ENCODE measurements around the gene PARVG.

Gene PARVG

DNA sequence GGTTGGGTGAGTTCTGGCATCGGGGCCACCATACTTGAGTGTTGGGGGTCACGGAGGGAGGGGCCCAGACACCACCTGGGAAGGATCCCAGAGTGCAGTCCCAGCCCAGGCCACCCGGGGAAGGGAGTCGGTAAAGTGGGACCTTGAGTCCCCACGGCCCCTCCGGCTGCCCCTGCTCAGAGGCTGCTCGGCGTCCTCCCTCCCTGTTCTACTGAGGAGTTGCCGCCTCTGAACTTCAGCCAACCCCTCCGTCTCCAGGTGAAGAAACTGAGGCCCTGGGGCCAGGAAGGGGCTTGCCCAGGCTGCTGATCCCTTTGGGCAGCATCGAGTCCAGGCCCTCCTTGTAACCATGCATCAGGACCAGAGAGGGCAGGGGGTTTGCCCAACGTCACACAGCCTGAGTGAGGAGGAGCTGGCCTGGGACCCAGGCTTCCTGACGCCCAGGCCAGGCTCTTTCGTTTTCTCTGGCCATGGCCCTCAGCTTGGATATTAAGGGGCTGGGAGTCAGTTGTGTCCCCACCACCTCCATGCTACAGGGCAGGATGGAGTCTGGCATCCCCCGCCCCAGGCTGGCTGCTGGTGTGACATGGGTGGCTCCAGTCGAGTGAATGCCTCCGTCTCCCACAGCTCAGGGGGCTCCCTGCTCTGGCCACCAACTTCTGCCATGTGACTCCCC is 1.3 kb downstream of the PARVG start:
- peak; percentile 9 for DNase-seq

GRCh38 chr22:44182588-44183286 is 2.0 kb downstream of the PARVG start:
- DNase-seq = no peak

DNA sequence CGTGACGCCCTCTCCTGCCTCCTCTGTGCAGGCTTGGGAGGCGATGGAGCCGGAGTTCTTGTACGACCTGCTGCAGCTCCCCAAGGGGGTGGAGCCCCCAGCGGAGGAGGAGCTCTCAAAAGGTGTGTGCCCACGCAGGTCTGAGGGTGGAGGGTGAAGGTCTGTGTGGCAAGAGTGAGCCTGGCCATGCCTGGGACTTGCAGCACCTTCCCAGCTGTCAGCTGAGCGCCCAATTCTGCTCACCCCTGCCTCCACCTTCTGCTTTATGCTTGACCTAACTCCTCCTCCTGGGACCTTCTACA is 2.5 kb downstream of the PARVG start:
- DNase-seq = no peak

DNA sequence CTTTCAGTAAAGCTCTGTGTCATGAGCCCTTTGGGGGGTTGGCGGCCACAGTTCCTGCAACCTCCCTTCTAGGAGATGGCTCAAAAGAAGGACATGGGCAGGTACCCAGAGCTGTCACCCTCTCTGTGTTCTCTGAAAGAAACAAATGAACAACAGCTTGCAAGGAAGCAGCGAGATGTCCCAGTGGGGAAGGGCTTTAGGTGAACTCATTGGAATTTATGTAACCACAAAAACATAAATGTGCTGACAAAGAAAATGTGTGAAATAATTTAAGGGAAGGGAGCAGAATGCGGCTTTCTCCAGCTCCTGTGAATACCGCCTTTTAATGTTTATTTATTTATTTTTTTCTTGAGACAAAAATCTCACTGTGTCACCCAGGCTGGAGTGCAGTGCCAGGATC is 3.3 kb downstream of the PARVG start:
- DNase-seq = no peak

DNA sequence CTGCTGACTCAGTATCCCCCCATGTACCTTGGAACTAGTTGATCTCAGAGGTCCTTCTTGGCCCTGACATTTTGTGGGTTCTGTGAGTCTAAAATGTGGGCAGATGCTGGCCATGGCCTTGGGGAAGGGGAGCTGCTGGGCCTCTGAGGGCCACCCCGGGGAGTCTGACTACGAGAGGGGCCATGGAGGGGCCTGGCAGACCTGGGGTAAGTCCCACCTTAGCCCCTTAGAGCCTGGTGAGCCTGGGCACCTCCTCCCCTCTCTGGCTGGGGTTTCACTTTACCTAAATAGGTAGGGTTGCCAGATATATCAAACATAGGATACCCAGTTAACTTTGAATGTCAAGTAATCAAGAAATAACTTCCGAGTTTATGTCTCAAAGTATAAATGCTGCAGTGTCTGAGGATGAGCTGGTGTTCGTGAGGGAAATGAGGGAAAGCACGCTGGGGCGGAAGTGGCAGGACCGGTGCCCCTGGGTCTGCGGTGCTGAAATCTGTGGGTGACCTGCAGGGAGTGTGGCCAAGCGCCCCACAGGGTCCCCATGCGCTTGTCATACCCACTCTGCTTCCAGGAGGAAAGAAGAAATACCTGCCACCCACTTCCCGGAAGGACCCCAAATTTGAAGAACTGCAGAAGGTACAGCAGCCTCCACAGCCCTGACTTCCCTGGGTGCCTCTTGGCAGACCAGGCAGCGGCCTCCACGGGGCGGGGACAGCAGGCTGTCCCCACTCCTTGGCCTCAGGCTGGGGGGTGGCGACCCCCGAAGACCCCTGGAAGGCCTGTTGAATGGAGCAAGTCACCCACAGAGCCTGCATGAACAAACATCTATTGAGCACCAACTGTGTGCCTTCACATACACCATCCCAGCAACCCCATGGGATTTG is 4.8 kb downstream of the PARVG start:
- no peak for DNase-seq

- no peak for DNase-seq
Observed at GRCh38 chr22:44186121-44186510, 5.4 kb downstream of the PARVG start.

- DNase-seq = no peak
Observed at GRCh38 chr22:44186737-44187136, 6.0 kb downstream of the PARVG start.

GRCh38 chr22:44187652-44188230 is 7.0 kb downstream of the PARVG start:
- DNase-seq = no peak

DNA sequence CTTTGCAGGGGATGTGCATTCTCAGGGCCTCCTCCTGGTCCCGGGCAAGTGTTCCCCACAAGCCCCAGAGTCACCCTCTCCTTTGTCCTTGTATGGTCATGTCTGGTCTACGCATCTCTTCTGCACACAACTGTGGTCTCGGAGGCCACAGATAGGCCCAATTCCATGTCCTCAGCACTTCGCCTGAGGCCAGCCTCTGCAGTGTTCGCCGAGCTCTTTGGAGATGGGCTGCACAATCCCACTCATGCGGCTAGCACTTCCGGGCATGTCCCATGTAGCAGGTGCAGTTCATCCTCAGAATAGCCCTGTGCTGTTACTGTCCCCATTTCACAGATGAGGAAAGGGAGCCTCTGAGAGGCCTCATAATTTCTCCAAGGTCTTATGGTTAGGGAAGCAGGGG is 7.6 kb downstream of the PARVG start:
- no peak for DNase-seq

DNA sequence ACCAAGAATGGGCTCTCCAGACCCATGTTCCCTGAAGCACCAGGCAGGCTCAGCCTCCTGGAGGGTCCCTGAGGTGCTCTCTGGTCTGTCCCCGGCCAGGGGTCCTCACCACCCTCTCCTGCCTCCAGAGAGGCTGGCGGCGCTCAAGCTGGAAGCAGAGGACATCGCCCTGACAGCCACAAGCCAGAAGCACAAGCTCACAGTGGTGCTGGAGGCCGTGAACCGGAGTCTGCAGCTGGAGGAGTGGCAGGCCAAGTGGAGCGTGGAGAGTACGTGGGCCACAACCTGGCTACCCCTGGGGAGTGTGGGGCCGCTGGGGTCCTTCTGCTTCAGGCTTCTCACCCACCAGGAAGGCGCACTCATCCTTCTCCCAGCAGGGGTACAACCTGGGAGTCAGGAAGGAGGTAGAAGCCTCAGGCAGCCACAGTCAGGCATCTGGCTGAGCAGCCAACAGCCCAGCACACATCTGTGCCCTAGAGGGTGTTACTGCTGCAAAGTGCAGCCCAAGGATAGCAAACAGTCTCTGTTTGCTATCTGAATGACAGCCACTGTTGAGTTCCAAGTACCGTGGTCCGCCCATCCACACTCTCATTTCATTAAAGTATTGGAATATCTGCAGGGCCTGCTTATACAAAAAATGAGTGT is 8.4 kb downstream of the PARVG start:
- DNase-seq = no peak

GRCh38 chr22:44190381-44190976 is 9.8 kb downstream of the PARVG start:
- DNase-seq = no peak

DNA sequence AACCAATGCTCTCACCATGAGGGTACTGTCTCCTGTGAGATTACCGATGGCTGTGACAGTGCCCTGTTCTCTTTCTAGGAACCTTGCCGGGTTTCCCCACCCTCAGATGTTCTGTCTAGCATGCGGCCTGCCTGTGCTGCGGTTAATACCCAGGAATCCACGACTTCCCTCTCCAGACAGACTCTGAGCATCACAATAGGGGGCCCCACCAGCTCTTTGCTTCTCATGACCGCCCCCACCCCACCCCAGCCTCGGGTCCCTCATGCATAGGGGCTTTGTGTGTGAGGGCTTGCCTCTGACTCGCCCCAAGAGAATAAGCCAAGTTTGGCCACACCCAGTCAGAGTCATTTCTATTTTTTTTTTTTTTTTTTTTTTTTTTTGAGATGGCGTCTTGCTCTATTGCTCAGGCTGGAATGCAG is 10.3 kb downstream of the PARVG start:
- no peak for DNase-seq

DNA sequence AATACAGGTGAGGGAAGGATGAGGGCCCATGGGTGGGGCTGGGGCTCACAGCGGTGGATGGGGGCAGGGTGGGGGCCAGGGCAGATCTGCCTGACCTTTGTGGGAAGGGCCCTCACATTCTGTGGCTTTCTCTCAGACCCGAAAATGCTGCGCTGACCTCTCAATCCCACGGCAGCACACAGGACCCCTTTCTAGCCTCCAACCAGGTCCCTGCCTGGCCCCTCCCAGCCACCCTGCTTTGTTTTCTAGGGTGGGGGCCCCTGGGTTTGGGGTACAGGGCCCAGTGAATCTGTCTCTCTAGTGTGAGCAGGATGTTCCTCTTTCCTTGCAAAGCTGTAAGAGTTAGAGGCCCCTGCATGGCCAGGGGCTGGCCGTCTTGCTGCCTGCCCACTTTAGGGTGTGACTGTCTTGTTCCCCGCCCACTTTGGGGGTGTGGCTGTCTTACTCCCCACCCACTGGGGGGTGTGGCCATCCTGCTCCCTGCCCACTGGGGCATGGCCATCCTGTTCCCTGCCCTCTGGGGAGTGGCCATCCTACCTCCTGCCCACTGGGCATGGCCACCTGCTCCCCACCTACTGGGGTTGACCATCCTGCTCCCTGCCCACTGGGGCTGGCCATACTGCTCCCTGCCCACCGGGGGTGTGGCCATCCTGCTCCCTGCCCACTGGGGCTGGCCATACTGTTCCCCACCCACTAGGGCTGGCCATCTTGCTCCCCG is 11.5 kb downstream of the PARVG start:
- peak; percentile 39 for DNase-seq

DNA sequence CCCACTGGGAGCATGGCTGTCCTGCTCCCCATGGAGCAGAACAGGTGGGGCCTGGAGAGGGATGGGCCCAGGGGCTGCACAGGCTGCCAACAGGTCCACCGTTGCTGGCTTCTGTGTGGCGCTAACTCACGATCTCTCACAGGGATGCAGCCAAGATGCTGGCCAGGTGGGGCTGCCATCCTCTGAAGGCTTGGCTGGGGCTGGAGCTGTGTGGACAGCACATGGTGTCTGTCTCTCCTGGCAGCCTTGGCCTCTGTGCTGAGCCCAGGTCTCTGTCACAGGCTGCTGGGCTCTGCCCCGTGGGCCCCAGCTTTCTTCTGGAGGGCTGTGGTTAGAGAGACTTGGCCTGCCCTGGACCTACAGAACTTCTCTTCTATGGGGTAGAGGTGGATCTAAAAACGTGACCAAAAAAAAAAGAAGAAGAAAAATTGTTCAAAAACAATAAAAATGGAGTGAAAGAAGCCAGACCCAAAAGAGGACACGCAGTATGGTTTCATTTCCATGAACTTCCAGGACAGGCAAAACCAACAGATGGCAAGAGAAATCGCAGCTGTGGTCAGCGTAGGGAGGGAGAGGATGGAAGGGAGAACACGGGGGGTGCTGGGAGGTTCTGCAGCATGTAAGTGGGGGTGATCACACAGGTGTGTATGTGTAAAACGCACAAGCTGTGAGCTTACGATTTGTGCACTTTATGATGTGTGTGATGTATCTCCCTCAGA is 12.2 kb downstream of the PARVG start:
- no peak for DNase-seq

- no peak for DNase-seq
Observed at GRCh38 chr22:44193535-44193891, 12.8 kb downstream of the PARVG start.

GRCh38 chr22:44194569-44194968 is 13.8 kb downstream of the PARVG start:
- no peak for DNase-seq

- DNase-seq = no peak
Observed at GRCh38 chr22:44195189-44195871, 14.6 kb downstream of the PARVG start.

- DNase-seq = no peak
Observed at GRCh38 chr22:44196241-44196640, 15.5 kb downstream of the PARVG start.

DNA sequence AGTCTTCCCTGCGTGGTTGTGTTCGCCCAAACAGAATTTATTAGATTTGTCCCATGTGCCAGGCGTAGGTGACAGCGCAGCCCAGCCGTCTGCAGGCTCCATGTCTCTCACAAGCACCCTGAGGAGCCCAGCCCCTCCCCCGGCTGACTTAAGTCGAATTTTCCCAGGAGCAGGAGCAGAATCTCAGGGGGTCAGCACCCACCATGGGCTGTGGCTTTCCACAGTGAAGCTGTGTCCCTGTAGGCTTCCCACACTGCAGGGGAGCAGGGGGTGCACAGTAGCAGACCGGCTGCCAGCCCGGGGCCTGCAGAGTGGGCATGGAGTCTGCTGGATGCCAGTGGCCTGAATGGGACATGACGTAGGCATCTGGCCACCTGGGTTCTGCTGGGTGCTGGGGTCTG is 16.0 kb downstream of the PARVG start:
- DNase-seq = no peak

DNA sequence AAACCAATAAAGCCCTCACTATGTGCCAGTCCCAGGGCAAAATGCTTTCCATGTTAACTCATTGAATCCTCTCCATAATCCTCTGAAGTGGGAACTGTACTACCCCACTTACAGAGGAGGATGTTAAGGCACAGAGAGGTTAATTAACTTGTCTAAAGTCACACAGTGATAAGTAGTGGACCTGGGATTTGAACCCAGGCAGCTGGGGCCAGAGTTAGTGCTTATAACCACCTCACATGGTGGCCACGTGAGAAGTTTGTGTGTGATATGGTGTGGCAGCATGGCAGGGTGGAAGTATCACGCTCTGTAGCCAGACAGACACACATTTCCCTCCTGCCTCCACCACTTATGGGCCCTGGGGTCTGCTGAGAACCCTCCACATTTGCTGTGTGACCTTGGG is 16.5 kb downstream of the PARVG start:
- DNase-seq = no peak

DNA sequence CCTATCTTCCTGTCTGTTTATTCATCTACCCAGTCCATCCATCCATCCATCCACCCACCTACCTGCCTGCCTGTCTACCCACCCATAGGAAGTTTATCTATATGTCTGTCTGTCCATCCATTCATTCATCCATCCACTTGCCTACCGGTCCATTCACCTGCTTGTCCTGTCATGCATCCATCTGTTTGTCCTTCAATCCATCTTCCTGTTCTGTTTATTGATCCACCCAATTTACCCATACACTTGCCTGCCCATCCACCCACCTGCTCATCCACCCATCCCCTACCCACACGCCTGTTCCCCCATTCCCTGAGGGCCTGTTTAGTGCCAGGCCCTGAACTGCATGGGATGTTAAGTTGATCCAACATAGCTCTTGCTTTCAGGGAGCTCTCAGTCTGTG is 18.4 kb downstream of the PARVG start:
- no peak for DNase-seq

Data from effector CD8-positive, alpha-beta T cell (primary cell).